ENCODE measurements around the gene SUN5.

- no peak for TF ChIP-seq CTCF (IDR thresholded peaks at IDR 0.05; ENCODE audit: extremely low read depth in 1 of 2, insufficient read depth in 1 of 2, low read depth in 1 of 2, low read length in 2 of 2)
- no peak for TF ChIP-seq POLR2AphosphoS5 (IDR thresholded peaks at IDR 0.05; ENCODE audit: insufficient read depth, low read depth, low read length)
- no peak for TF ChIP-seq POLR2A (IDR thresholded peaks at IDR 0.05; ENCODE audit: low read depth, low read length)
- TF ChIP-seq EZH2 (IDR thresholded peaks at IDR 0.05; ENCODE audit: borderline replicate concordance, low read depth, low read length, severe bottlenecking): no peak
- no peak for TF ChIP-seq MAX (IDR thresholded peaks at IDR 0.05; ENCODE audit: insufficient read depth, insufficient read length)
- TF ChIP-seq MYC (IDR thresholded peaks at IDR 0.05; ENCODE audit: low read depth, low read length): no peak
- TF ChIP-seq JUN (IDR thresholded peaks at IDR 0.05; ENCODE audit: borderline replicate concordance, insufficient read depth, insufficient read length, low read depth): no peak
Observed at GRCh38 chr20:32968478-32969241, 35.6 kb downstream of the SUN5 start.
